ENCODE results near the gene MAML3.

The MAML3 gene

DNA sequence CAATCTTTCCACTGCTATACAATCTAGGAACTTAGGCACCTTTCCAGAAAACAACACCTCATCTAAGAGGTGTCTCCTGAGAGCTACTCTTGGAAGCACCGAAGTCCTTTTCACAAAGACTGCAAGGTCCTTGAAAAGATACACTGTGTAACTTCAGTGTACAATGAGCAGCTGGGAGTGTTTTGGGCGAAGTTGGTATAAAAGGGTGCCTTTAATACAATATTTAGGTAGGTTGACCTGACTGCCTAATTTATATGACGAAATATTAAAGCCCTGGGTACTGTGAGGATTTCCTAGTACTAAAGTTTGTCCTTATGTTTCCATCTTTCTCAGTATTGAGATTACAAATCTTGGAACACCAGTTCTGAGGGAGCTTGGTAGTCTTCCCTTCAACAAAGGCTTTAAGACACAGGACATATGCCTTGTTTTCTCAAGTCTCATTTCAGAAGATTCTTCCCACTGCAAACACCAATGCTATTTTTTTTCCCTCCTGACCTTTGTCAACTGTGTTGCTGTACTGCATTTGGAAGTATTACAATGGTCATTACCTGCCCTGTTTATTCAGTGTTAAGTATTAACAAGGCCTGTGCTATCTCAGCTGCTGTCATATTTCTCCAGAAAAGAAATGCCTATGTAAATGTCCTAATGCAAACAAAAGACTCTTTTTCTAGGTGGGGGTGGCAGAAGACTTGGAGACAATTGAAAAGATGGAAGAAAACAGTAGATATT, 134.2 kb downstream of the MAML3 start:
- no peaks in the 10 kb centered on the region for H3K27me3 ChIP-seq (ENCODE audit: control insufficient read depth, low read length)
- H3K79me2 ChIP-seq (ENCODE audit: control insufficient read depth, low read length): no peaks in the 10 kb centered on the region
- H3K36me3 ChIP-seq (ENCODE audit: control insufficient read depth, low read length): no peaks in the 10 kb centered on the region
- no peaks in the 10 kb centered on the region for H4K20me1 ChIP-seq (ENCODE audit: control insufficient read depth, insufficient read depth, low read depth, low read length)
- H3K4me3 ChIP-seq (ENCODE audit: low read length): no peak overlapping the region
- no peak overlapping the region for H3K4me2 ChIP-seq (ENCODE audit: low read length)
- TF ChIP-seq, protein P1, sequence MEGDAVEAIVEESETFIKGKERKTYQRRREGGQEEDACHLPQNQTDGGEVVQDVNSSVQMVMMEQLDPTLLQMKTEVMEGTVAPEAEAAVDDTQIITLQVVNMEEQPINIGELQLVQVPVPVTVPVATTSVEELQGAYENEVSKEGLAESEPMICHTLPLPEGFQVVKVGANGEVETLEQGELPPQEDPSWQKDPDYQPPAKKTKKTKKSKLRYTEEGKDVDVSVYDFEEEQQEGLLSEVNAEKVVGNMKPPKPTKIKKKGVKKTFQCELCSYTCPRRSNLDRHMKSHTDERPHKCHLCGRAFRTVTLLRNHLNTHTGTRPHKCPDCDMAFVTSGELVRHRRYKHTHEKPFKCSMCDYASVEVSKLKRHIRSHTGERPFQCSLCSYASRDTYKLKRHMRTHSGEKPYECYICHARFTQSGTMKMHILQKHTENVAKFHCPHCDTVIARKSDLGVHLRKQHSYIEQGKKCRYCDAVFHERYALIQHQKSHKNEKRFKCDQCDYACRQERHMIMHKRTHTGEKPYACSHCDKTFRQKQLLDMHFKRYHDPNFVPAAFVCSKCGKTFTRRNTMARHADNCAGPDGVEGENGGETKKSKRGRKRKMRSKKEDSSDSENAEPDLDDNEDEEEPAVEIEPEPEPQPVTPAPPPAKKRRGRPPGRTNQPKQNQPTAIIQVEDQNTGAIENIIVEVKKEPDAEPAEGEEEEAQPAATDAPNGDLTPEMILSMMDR (IDR thresholded peaks at IDR 0.05; ENCODE audit: low read depth, low read length, poor library complexity, severe bottlenecking): no peak
- H3F3A ChIP-seq (ENCODE audit: control insufficient read depth, insufficient read depth): no peaks in the 10 kb centered on the region
- H3K4me1 ChIP-seq (ENCODE audit: control insufficient read depth, low read length): peaks cover 33% of the 10 kb centered on the region
- H3K27ac ChIP-seq (ENCODE audit: low read depth, low read length): no peak overlapping the region
- H3K9me2 ChIP-seq (replicated peaks; ENCODE audit: control insufficient read depth, low read length): no peaks in the 10 kb centered on the region
- 0 out of 2 replicates have a peak, but pooled peaks cover 3% of the 10 kb centered on the region for H3K9me3 ChIP-seq (ENCODE audit: control insufficient read depth, insufficient read depth, low read length)

DNA sequence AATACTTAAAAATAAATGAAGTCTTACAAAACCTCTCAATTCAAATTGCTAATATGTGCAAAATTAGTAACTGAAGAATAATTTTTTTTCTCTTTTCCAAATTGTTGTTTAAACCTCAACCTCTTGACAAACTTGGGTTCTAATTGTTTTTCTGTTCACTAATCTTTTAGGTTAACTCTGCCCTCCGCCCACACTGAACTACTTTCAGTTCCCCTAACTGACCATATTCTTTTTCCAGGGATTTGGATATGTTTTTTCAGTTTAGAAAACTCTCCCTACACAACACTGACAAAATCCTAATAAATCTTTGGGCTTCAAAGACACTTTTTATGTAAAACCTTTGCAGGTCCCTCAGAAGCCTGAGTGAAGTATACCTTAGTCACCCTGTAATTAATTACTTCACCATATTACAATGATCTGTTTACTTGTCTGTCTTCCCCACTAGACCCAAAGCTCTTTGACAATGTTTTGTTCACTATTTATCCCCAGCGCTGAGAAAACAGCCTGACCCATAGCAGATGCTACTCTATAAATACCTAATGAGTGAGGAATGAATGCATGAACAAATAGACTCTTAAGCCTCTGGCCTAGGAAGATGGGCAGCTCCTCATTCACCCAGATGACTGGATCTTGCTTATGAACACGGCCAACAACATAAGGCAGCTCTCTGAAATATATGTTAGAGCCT, 134.9 kb downstream of the MAML3 start:
- no peaks in the 10 kb centered on the region for H3F3A ChIP-seq (ENCODE audit: control insufficient read depth, insufficient read depth)
- H3K27ac ChIP-seq (ENCODE audit: low read depth, low read length): no peak overlapping the region
- no peak overlapping the region; the same call in 1 of the 2 replicates for H3K4me2 ChIP-seq (ENCODE audit: low read length)
- H3K4me1 ChIP-seq (ENCODE audit: control insufficient read depth, low read length): peaks cover 33% of the 10 kb centered on the region
- H3K27me3 ChIP-seq (ENCODE audit: control insufficient read depth, low read length): no peaks in the 10 kb centered on the region
- no peaks in the 10 kb centered on the region for H3K9me2 ChIP-seq (replicated peaks; ENCODE audit: control insufficient read depth, low read length)
- H3K79me2 ChIP-seq (ENCODE audit: control insufficient read depth, low read length): no peaks in the 10 kb centered on the region
- H3K4me3 ChIP-seq (ENCODE audit: low read length): no peak overlapping the region
- no peaks in the 10 kb centered on the region for H3K36me3 ChIP-seq (ENCODE audit: control insufficient read depth, low read length)
- H3K9me3 ChIP-seq (ENCODE audit: control insufficient read depth, insufficient read depth, low read length): 0 out of 2 replicates have a peak, but pooled peaks cover 3% of the 10 kb centered on the region
- H4K20me1 ChIP-seq (ENCODE audit: control insufficient read depth, insufficient read depth, low read depth, low read length): no peaks in the 10 kb centered on the region
- TF ChIP-seq, protein P1 (IDR thresholded peaks at IDR 0.05; ENCODE audit: low read depth, low read length, poor library complexity, severe bottlenecking): no peak
- no peak for TF ChIP-seq EZH2phosphoT487 (IDR thresholded peaks at IDR 0.05; ENCODE audit: borderline replicate concordance, low read length)

DNA sequence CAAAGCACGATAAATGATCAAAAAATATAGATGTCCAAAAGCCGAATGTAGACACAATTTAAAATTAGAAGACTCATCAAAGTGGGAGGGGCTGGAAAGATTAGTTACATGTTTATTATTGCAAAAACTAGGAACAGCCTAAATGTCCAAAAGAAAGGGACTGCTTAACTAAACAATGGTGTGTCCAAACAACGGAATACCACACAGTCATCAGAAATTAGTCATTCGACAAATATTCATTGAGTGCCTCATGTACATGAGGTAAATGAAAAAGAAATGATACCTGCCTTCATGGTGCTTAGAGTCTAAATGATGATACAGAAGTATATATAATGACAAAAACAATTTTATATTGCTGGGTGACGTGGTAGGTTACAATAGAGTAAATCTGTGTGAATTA, 139.7 kb downstream of the MAML3 start:
- H3K27ac ChIP-seq (ENCODE audit: low read depth, low read length): no peak overlapping the region
- no peak for TF ChIP-seq EZH2phosphoT487 (IDR thresholded peaks at IDR 0.05; ENCODE audit: borderline replicate concordance, low read length)
- no peak overlapping the region for H3K4me3 ChIP-seq (ENCODE audit: low read length)
- H3K4me1 ChIP-seq (ENCODE audit: control insufficient read depth, low read length): peaks cover 31% of the 10 kb centered on the region
- no peaks in the 10 kb centered on the region for H3K27me3 ChIP-seq (ENCODE audit: control insufficient read depth, low read length)
- no peaks in the 10 kb centered on the region for H4K20me1 ChIP-seq (ENCODE audit: control insufficient read depth, insufficient read depth, low read depth, low read length)
- H3K9me3 ChIP-seq (ENCODE audit: control insufficient read depth, insufficient read depth, low read length): 0 out of 2 replicates have a peak, but pooled peaks cover 3% of the 10 kb centered on the region
- no peaks in the 10 kb centered on the region; the same call in 1 of the 2 replicates for H3K79me2 ChIP-seq (ENCODE audit: control insufficient read depth, low read length)
- H3K36me3 ChIP-seq (ENCODE audit: control insufficient read depth, low read length): no peaks in the 10 kb centered on the region
- H3K4me2 ChIP-seq (ENCODE audit: low read length): no peak overlapping the region
- no peaks in the 10 kb centered on the region for H3K9me2 ChIP-seq (replicated peaks; ENCODE audit: control insufficient read depth, low read length)
- no peaks in the 10 kb centered on the region for H3F3A ChIP-seq (ENCODE audit: control insufficient read depth, insufficient read depth)

Measured in DOHH2 (cell line).